ENCODE measurements around the gene KDM4F. TPM values are rescaled to one million over a fixed set of nuclear protein-coding genes. Genes with fewer than 3 reads are reported as not detected.

KDM4F gene
- total RNA-seq, 1 experiment from 2014 or later, result not detected

DNA sequence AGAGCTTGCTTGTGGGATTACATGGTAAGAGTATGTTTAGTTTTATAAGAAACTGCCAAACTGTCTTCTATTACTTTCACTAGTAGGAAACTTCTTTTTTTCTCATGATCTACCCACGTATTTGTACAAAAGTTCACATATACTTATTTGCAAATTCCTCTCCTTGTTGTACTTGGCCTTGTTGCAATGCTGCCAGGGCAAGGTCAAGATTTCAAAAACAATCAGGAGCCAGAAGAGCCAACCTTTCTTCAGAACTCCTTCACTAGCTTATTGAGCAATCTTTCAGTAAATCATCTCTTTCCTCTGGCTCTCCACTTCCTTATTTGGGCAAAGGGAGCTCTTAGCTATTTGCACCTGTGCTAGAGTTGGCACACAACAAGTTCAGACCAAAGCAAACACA is 27.2 kb downstream of the KDM4F start:
- ChIA-PET POLR2A (interaction anchor here (1.0 to 1.8 kb wide), 2 partner anchors 9 to 17 kb away, joined by 4 to 10 read pairs; partner anchors contain the start of gene SRSF8), RAD21 (ENCODE audit: low non-redundant PET in 1 of 2, low total read pairs in 2 of 2, uncharacterized antibody in 2 of 2, unreplicated experiment in 2 of 2) (no interaction called here), CTCF (interaction anchor here (1.0 kb wide), 1 partner anchor 76 kb away, joined by 4 read pairs; no protein-coding TSS in a partner anchor)
- BruUV-seq (replicated peaks), result no TSS peak
- Histone ChIP-seq H3K4me2 (ENCODE audit: low read length) (no peak overlapping the region), H3K9me2 (ENCODE audit: insufficient read depth) (no peaks in the 10 kb centered on the region), H3K79me2 (ENCODE audit: insufficient read depth, low read length) (no peaks in the 10 kb centered on the region), H3K4me3 (replicated peaks in 1 of 2; ENCODE audit: low read depth in 1 of 2, low read length in 2 of 2) (no peak overlapping the region), H4K20me1 (ENCODE audit: insufficient read depth) (no peaks in the 10 kb centered on the region), H3K27ac (ENCODE audit: low read depth, low read length) (no peak overlapping the region), H3K9ac (ENCODE audit: low read length) (no peak overlapping the region), H2AFZ (ENCODE audit: low read depth, low read length, poor library complexity, severe bottlenecking) (no peak overlapping the region), H3K9me3 (ENCODE audit: control insufficient read depth in 1 of 2, insufficient read depth in 1 of 2, low read depth in 1 of 2, low read length in 2 of 2) (no peaks in the 10 kb centered on the region), H3K36me3 (ENCODE audit: control insufficient read depth in 1 of 2, insufficient read depth in 2 of 2, low read length in 2 of 2) (no peaks in the 10 kb centered on the region), H3K27me3 (ENCODE audit: insufficient read depth, low read length) (no peaks in the 10 kb centered on the region; the same call in 1 of the 2 replicates), H3K4me1 (ENCODE audit: control insufficient read depth in 1 of 2, insufficient read depth in 2 of 2, low read length in 2 of 2) (peaks cover 24 to 39% of the 10 kb centered on the region in 2 experiments)
- ATAC-seq, result no peak
- peak; percentile 56 for TF ChIP-seq CEBPB (IDR thresholded peaks at IDR 0.05; ENCODE audit: low read depth)
- TF ChIP-seq EGR1 (IDR thresholded peaks at IDR 0.05; ENCODE audit: low read depth), result no peak
- TF ChIP-seq SRF (IDR thresholded peaks at IDR 0.05; ENCODE audit: low read depth), result peak; percentile 92
- DNase-seq (ENCODE audit: low read depth, low spot score), result no peak
- intact Hi-C loops (cut with micrococcal nuclease), result no loop called here

DNA sequence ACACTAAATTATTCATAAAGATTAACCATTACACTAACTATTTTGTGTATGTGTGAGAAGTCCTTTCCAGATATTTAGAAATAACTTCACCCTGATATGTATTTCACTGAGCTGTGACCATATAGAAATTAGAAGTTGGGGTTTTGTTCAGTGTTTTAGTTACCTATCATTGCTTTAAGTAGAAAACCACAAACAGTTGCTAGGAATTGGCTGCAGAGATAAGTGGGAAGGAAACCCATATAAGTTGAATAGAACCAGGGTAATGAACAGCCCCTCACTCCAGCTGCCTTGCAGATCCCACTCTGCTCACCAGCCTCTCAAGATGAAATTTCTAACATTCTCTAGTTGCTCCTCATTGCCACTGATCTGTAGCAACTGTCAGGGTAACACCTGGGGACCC is 27.8 kb downstream of the KDM4F start:
- no peak overlapping the region for H3K9ac ChIP-seq (ENCODE audit: low read length)
- H3K4me1 ChIP-seq (ENCODE audit: control insufficient read depth in 1 of 2, insufficient read depth in 2 of 2, low read length in 2 of 2), result peaks cover 24 to 43% of the 10 kb centered on the region in 2 experiments
- ATAC-seq (no peak), DNase-seq (ENCODE audit: low read depth, low spot score) (no peak)
- no peaks in the 10 kb centered on the region for H3K36me3 ChIP-seq (ENCODE audit: control insufficient read depth in 1 of 2, insufficient read depth in 2 of 2, low read length in 2 of 2)
- ChIA-PET RAD21 (ENCODE audit: low non-redundant PET in 1 of 2, low total read pairs in 2 of 2, uncharacterized antibody in 2 of 2, unreplicated experiment in 2 of 2) (no interaction called here), POLR2A (interaction anchor here (1.8 kb wide), 1 partner anchor 10 kb away, joined by 10 read pairs; the partner anchor contains the start of gene SRSF8), CTCF (interaction anchor here (1.0 kb wide), 1 partner anchor 75 kb away, joined by 4 read pairs; no protein-coding TSS in a partner anchor)
- no peak overlapping the region for H3K27ac ChIP-seq (ENCODE audit: low read depth, low read length)
- H3K4me2 ChIP-seq (ENCODE audit: low read length), result no peak overlapping the region
- BruUV-seq (replicated peaks), result no TSS peak
- H4K20me1 ChIP-seq (ENCODE audit: insufficient read depth), result no peaks in the 10 kb centered on the region
- intact Hi-C loops (cut with micrococcal nuclease), result no loop called here
- no peak overlapping the region for H3K4me3 ChIP-seq (replicated peaks in 1 of 2; ENCODE audit: low read depth in 1 of 2, low read length in 2 of 2)
- H2AFZ ChIP-seq (ENCODE audit: low read depth, low read length, poor library complexity, severe bottlenecking), result no peak overlapping the region
- H3K9me3 ChIP-seq (ENCODE audit: control insufficient read depth in 1 of 2, insufficient read depth in 1 of 2, low read depth in 1 of 2, low read length in 2 of 2), result no peaks in the 10 kb centered on the region
- H3K27me3 ChIP-seq (ENCODE audit: insufficient read depth, low read length), result no peaks in the 10 kb centered on the region; the same call in 1 of the 2 replicates
- H3K9me2 ChIP-seq (ENCODE audit: insufficient read depth), result no peaks in the 10 kb centered on the region
- H3K79me2 ChIP-seq (ENCODE audit: insufficient read depth, low read length), result no peaks in the 10 kb centered on the region
- TF ChIP-seq EGR1 (IDR thresholded peaks at IDR 0.05; ENCODE audit: low read depth), result no peak
- TF ChIP-seq EZH2phosphoT487 (IDR thresholded peaks at IDR 0.05; ENCODE audit: borderline replicate concordance), result no peak
- no peak for TF ChIP-seq POLR2AphosphoS5 (IDR thresholded peaks at IDR 0.05; ENCODE audit: low read depth, low read length)
- TF ChIP-seq, protein P1, sequence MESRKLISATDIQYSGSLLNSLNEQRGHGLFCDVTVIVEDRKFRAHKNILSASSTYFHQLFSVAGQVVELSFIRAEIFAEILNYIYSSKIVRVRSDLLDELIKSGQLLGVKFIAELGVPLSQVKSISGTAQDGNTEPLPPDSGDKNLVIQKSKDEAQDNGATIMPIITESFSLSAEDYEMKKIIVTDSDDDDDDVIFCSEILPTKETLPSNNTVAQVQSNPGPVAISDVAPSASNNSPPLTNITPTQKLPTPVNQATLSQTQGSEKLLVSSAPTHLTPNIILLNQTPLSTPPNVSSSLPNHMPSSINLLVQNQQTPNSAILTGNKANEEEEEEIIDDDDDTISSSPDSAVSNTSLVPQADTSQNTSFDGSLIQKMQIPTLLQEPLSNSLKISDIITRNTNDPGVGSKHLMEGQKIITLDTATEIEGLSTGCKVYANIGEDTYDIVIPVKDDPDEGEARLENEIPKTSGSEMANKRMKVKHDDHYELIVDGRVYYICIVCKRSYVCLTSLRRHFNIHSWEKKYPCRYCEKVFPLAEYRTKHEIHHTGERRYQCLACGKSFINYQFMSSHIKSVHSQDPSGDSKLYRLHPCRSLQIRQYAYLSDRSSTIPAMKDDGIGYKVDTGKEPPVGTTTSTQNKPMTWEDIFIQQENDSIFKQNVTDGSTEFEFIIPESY (IDR thresholded peaks at IDR 0.05; ENCODE audit: extremely low read depth, insufficient replicate concordance, low read length), result no peak
- TF ChIP-seq ELF1 (IDR thresholded peaks at IDR 0.05; ENCODE audit: borderline replicate concordance, low read depth), result no peak
- TF ChIP-seq SRF (IDR thresholded peaks at IDR 0.05; ENCODE audit: low read depth), result no peak
- TF ChIP-seq TCF7L2 (IDR thresholded peaks at IDR 0.05; ENCODE audit: borderline replicate concordance, extremely low read depth, insufficient read depth, insufficient read length), result no peak
- TF ChIP-seq, protein P2, sequence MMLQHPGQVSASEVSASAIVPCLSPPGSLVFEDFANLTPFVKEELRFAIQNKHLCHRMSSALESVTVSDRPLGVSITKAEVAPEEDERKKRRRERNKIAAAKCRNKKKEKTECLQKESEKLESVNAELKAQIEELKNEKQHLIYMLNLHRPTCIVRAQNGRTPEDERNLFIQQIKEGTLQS (IDR thresholded peaks at IDR 0.05), result no peak
- TF ChIP-seq JUND (IDR thresholded peaks at IDR 0.05), result no peak
- TF ChIP-seq SIN3A (IDR thresholded peaks at IDR 0.05; ENCODE audit: low read depth), result no peak
- no peak for TF ChIP-seq FOSL1 (IDR thresholded peaks at IDR 0.05; ENCODE audit: low read depth)
- TF ChIP-seq, protein P3, sequence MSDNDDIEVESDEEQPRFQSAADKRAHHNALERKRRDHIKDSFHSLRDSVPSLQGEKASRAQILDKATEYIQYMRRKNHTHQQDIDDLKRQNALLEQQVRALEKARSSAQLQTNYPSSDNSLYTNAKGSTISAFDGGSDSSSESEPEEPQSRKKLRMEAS (IDR thresholded peaks at IDR 0.05), result no peak
- TF ChIP-seq EZH2 (IDR thresholded peaks at IDR 0.05), result no peak
- no peak for TF ChIP-seq POLR2A (IDR thresholded peaks at IDR 0.05; ENCODE audit: borderline replicate concordance, extremely low read depth, insufficient read depth, insufficient read length)
- TF ChIP-seq ZFX (IDR thresholded peaks at IDR 0.05), result no peak
- TF ChIP-seq, protein P4, sequence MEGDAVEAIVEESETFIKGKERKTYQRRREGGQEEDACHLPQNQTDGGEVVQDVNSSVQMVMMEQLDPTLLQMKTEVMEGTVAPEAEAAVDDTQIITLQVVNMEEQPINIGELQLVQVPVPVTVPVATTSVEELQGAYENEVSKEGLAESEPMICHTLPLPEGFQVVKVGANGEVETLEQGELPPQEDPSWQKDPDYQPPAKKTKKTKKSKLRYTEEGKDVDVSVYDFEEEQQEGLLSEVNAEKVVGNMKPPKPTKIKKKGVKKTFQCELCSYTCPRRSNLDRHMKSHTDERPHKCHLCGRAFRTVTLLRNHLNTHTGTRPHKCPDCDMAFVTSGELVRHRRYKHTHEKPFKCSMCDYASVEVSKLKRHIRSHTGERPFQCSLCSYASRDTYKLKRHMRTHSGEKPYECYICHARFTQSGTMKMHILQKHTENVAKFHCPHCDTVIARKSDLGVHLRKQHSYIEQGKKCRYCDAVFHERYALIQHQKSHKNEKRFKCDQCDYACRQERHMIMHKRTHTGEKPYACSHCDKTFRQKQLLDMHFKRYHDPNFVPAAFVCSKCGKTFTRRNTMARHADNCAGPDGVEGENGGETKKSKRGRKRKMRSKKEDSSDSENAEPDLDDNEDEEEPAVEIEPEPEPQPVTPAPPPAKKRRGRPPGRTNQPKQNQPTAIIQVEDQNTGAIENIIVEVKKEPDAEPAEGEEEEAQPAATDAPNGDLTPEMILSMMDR (IDR thresholded peaks at IDR 0.05 in 2 of 3, conservative IDR thresholded peaks at IDR 0.05 in 1 of 3; ENCODE audit: borderline replicate concordance in 1 of 3, insufficient read depth in 1 of 3, low read depth in 2 of 3, low read length in 2 of 3), result no peak
- no peak for TF ChIP-seq RAD21 (IDR thresholded peaks at IDR 0.05; ENCODE audit: low read depth)

All from HCT116 (cell line).